ENCODE results near the gene TANGO2.

GRCh38 chr22:19995611-19996339 is 25.1 kb upstream of the TANGO2 start:
- no peak for TF ChIP-seq ZNF274 (IDR thresholded peaks at IDR 0.05; ENCODE audit: low read depth, low read length)
- TF ChIP-seq YY1 (IDR thresholded peaks at IDR 0.05; ENCODE audit: insufficient read depth, insufficient read length): no peak
